Measurements from ENCODE around the gene RNF187.
A peak's percentile ranks its signal among the peaks of the same experiment; 100 is the strongest.

The RNF187 gene

DNA sequence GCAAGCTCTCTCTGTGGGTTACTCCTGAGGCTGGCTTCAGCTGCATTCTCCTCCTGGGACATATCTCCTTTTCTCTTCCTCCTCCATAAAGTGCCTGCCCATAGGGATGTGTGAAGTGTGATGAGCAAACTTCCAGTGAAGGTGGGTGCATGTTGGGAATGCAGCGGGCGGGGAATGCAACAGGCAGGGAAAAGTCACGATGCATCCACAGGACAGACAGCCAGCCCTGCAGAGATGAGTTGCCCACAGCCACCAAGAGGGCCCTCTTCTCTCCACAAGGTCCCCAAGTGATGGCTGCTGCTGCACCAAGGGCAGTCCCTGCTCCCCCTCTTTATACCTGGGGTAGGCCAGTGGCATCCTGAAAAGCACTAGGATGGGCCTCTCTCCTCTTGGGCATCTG, 33.6 kb upstream of the RNF187 start:
- Histone ChIP-seq H3K79me2 (ENCODE audit: insufficient read depth, low read depth) (no peaks in the 10 kb centered on the region), H3K4me1 (ENCODE audit: low read depth, poor library complexity, severe bottlenecking) (no peaks in the 10 kb centered on the region), H3K36me3 (ENCODE audit: insufficient read depth) (no peaks in the 10 kb centered on the region), H3K4me2 (no peak overlapping the region), H4K20me1 (ENCODE audit: insufficient read depth) (no peaks in the 10 kb centered on the region), H3K9ac (no peak overlapping the region), H3K4me3 (IDR thresholded peaks at IDR 0.05; ENCODE audit: insufficient read depth, low read depth, low read length) (no peak overlapping the region), H2AFZ (ENCODE audit: low read depth) (peak overlapping the region; percentile 9; the same call in 1 of the 2 replicates), H3K27ac (no peak overlapping the region), H3K27me3 (ENCODE audit: insufficient read depth, low read depth) (no peaks in the 10 kb centered on the region)
- TF ChIP-seq CTCF (conservative IDR thresholded peaks at IDR 0.05; ENCODE audit: low read depth, low read length), result no peak

- TF ChIP-seq CTCF (conservative IDR thresholded peaks at IDR 0.05; ENCODE audit: low read depth, low read length), result no peak
- H3K4me2 ChIP-seq, result no peak overlapping the region
Observed at GRCh38 chr1:228454238-228454637, 32.9 kb upstream of the RNF187 start.

GRCh38 chr1:228455715-228456114, 31.5 kb upstream of the RNF187 start:
- Histone ChIP-seq H3K36me3 (ENCODE audit: insufficient read depth) (no peaks in the 10 kb centered on the region), H3K9ac (no peak overlapping the region), H3K4me3 (IDR thresholded peaks at IDR 0.05; ENCODE audit: insufficient read depth, low read depth, low read length) (no peak overlapping the region), H4K20me1 (ENCODE audit: insufficient read depth) (no peaks in the 10 kb centered on the region), H3K27me3 (ENCODE audit: insufficient read depth, low read depth) (no peaks in the 10 kb centered on the region), H3K79me2 (ENCODE audit: insufficient read depth, low read depth) (no peaks in the 10 kb centered on the region), H3K4me2 (no peak overlapping the region), H3K27ac (no peak overlapping the region), H2AFZ (ENCODE audit: low read depth) (no peak overlapping the region), H3K4me1 (ENCODE audit: low read depth, poor library complexity, severe bottlenecking) (no peaks in the 10 kb centered on the region)
- TF ChIP-seq CTCF (conservative IDR thresholded peaks at IDR 0.05; ENCODE audit: low read depth, low read length), result no peak

More at GRCh38 chr1:228454238-228454637, 32.9 kb upstream of the RNF187 start:
- no peak overlapping the region for H3K4me3 ChIP-seq (IDR thresholded peaks at IDR 0.05; ENCODE audit: insufficient read depth, low read depth, low read length)
- H3K9ac ChIP-seq, result no peak overlapping the region
- no peaks in the 10 kb centered on the region for H4K20me1 ChIP-seq (ENCODE audit: insufficient read depth)
- H3K27ac ChIP-seq, result no peak overlapping the region
- H3K4me1 ChIP-seq (ENCODE audit: low read depth, poor library complexity, severe bottlenecking), result no peaks in the 10 kb centered on the region
- no peaks in the 10 kb centered on the region for H3K27me3 ChIP-seq (ENCODE audit: insufficient read depth, low read depth)
- H3K79me2 ChIP-seq (ENCODE audit: insufficient read depth, low read depth), result no peaks in the 10 kb centered on the region
- H2AFZ ChIP-seq (ENCODE audit: low read depth), result no peak overlapping the region
- no peaks in the 10 kb centered on the region for H3K36me3 ChIP-seq (ENCODE audit: insufficient read depth)

GRCh38 chr1:228456252-228457016, 30.7 kb upstream of the RNF187 start:
- no peak for TF ChIP-seq CTCF (conservative IDR thresholded peaks at IDR 0.05; ENCODE audit: low read depth, low read length)
- Histone ChIP-seq H3K4me2 (no peak overlapping the region), H3K27me3 (ENCODE audit: insufficient read depth, low read depth) (no peaks in the 10 kb centered on the region), H3K4me1 (ENCODE audit: low read depth, poor library complexity, severe bottlenecking) (no peaks in the 10 kb centered on the region), H3K79me2 (ENCODE audit: insufficient read depth, low read depth) (no peaks in the 10 kb centered on the region), H3K4me3 (IDR thresholded peaks at IDR 0.05; ENCODE audit: insufficient read depth, low read depth, low read length) (no peak overlapping the region), H3K36me3 (ENCODE audit: insufficient read depth) (no peaks in the 10 kb centered on the region), H3K9ac (no peak overlapping the region), H4K20me1 (ENCODE audit: insufficient read depth) (no peaks in the 10 kb centered on the region), H3K27ac (no peak overlapping the region), H2AFZ (ENCODE audit: low read depth) (no peak overlapping the region)

All from KMS-11 (cell line).